Measurements from ENCODE around the gene VPS8. TPM values are rescaled to one million over a fixed set of nuclear protein-coding genes. Genes with fewer than 3 reads are reported as not detected.

The VPS8 gene
- total RNA-seq, 1 experiment from 2014 or later: 37.6 TPM

- no TSS peak for BruUV-seq (replicated peaks)
- intact Hi-C loops (cut with micrococcal nuclease): no loop called here
- H3K9ac ChIP-seq (ENCODE audit: low read length): no peak overlapping the region
- peaks cover 3 to 11% of the 10 kb centered on the region in 2 experiments; a peak in 3 of 4 replicates for H3K4me1 ChIP-seq (ENCODE audit: control insufficient read depth in 1 of 2, insufficient read depth in 2 of 2, low read length in 2 of 2)
- H2AFZ ChIP-seq (ENCODE audit: low read depth, low read length, poor library complexity, severe bottlenecking): no peak overlapping the region
- H3K4me2 ChIP-seq (ENCODE audit: low read length): no peak overlapping the region
- no peaks in the 10 kb centered on the region for H4K20me1 ChIP-seq (ENCODE audit: insufficient read depth)
- ChIA-PET CTCF (no interaction called here), POLR2A (no interaction called here), RAD21 (ENCODE audit: low non-redundant PET in 1 of 2, low total read pairs in 2 of 2, uncharacterized antibody in 2 of 2, unreplicated experiment in 2 of 2) (no interaction called here)
- H3K79me2 ChIP-seq (ENCODE audit: insufficient read depth, low read length): peaks cover 32% of the 10 kb centered on the region
- no peaks in the 10 kb centered on the region for H3K9me2 ChIP-seq (ENCODE audit: insufficient read depth)
- H3K27ac ChIP-seq (ENCODE audit: low read depth, low read length): no peak overlapping the region
- H3K4me3 ChIP-seq (replicated peaks in 1 of 2; ENCODE audit: low read depth in 1 of 2, low read length in 2 of 2): no peak overlapping the region
- ATAC-seq: no peak
- no peaks in the 10 kb centered on the region for H3K9me3 ChIP-seq (ENCODE audit: control insufficient read depth in 1 of 2, insufficient read depth in 1 of 2, low read depth in 1 of 2, low read length in 2 of 2)
- TF ChIP-seq FOSL1 (IDR thresholded peaks at IDR 0.05; ENCODE audit: low read depth): no peak
- no peak for TF ChIP-seq ELF1 (IDR thresholded peaks at IDR 0.05; ENCODE audit: borderline replicate concordance, low read depth)
- no peak for TF ChIP-seq POLR2AphosphoS5 (IDR thresholded peaks at IDR 0.05; ENCODE audit: low read depth, low read length)
- TF ChIP-seq, protein P1, sequence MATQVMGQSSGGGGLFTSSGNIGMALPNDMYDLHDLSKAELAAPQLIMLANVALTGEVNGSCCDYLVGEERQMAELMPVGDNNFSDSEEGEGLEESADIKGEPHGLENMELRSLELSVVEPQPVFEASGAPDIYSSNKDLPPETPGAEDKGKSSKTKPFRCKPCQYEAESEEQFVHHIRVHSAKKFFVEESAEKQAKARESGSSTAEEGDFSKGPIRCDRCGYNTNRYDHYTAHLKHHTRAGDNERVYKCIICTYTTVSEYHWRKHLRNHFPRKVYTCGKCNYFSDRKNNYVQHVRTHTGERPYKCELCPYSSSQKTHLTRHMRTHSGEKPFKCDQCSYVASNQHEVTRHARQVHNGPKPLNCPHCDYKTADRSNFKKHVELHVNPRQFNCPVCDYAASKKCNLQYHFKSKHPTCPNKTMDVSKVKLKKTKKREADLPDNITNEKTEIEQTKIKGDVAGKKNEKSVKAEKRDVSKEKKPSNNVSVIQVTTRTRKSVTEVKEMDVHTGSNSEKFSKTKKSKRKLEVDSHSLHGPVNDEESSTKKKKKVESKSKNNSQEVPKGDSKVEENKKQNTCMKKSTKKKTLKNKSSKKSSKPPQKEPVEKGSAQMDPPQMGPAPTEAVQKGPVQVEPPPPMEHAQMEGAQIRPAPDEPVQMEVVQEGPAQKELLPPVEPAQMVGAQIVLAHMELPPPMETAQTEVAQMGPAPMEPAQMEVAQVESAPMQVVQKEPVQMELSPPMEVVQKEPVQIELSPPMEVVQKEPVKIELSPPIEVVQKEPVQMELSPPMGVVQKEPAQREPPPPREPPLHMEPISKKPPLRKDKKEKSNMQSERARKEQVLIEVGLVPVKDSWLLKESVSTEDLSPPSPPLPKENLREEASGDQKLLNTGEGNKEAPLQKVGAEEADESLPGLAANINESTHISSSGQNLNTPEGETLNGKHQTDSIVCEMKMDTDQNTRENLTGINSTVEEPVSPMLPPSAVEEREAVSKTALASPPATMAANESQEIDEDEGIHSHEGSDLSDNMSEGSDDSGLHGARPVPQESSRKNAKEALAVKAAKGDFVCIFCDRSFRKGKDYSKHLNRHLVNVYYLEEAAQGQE (IDR thresholded peaks at IDR 0.05; ENCODE audit: low read depth): no peak
- TF ChIP-seq CEBPB (IDR thresholded peaks at IDR 0.05; ENCODE audit: low read depth): no peak
- no peak for TF ChIP-seq POLR2A (IDR thresholded peaks at IDR 0.05; ENCODE audit: borderline replicate concordance, extremely low read depth, insufficient read depth, insufficient read length)
- no peak for TF ChIP-seq SRF (IDR thresholded peaks at IDR 0.05; ENCODE audit: low read depth)
- no peak for TF ChIP-seq EGR1 (IDR thresholded peaks at IDR 0.05; ENCODE audit: low read depth)
- no peak for TF ChIP-seq ZFX (IDR thresholded peaks at IDR 0.05)
- no peak for TF ChIP-seq ZNF274 (IDR thresholded peaks at IDR 0.05; ENCODE audit: low read depth, low read length)
- TF ChIP-seq, protein P2, sequence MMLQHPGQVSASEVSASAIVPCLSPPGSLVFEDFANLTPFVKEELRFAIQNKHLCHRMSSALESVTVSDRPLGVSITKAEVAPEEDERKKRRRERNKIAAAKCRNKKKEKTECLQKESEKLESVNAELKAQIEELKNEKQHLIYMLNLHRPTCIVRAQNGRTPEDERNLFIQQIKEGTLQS (IDR thresholded peaks at IDR 0.05): no peak
- TF ChIP-seq SP1 (IDR thresholded peaks at IDR 0.05; ENCODE audit: low read depth): no peak
- no peaks in the 10 kb centered on the region for H3K36me3 ChIP-seq (ENCODE audit: control insufficient read depth in 1 of 2, insufficient read depth in 2 of 2, low read length in 2 of 2)
- H3K27me3 ChIP-seq (ENCODE audit: insufficient read depth, low read length): no peaks in the 10 kb centered on the region
- no peak for DNase-seq (ENCODE audit: low read depth, low spot score)
Observed at GRCh38 chr3:184816614-184817013, 4.6 kb downstream of the VPS8 start.

Measured in HCT116 (cell line).